Activated B cell treated with CpG ODN at 0.5 μM for 24 hours (primary cell): Measurements from ENCODE around the gene KDM2A. TPM values are rescaled to one million over a fixed set of nuclear protein-coding genes. Genes with fewer than 3 reads are reported as not detected.

Experiments
- ATAC-seq: fragments of 200-7000 bp; cut with Tn5 transposase; one replicate; pipeline ENCODE4 v1.10.0; 2021; ENCODE audit warnings: low read depth, mild to moderate bottlenecking, moderate library complexity
- CTCF ChIA-PET: fragments of 350-600 bp; sonication (Branson Sonifier 250); formaldehyde crosslinking; loops from one replicate; lab custom pipeline; 2021; ENCODE audit warnings: antibody characterized with exemption; lab: Charles Lee
- POLR2A ChIA-PET: fragments of 350-600 bp; sonication (Branson Sonifier 250); formaldehyde crosslinking; loops from one replicate; lab custom pipeline; 2021; ENCODE audit warnings: antibody characterized with exemption; lab: Charles Lee
- DNase-seq: peaks from one replicate; pipeline ENCODE4 v3.0.0; 2022
- H3K27ac Mint-ChIP-seq: one replicate; pipeline ENCODE4 v1.8.0; 2020; ENCODE audit warnings: mixed read lengths
- H3K27me3 Mint-ChIP-seq: one replicate; pipeline ENCODE4 v1.8.0; 2021; ENCODE audit warnings: mixed read lengths
- H3K36me3 Mint-ChIP-seq: one replicate; pipeline ENCODE4 v1.8.0; 2021; ENCODE audit warnings: low read depth, mixed read lengths
- H3K4me1 Mint-ChIP-seq: one replicate; pipeline ENCODE4 v1.8.0; 2021; ENCODE audit warnings: mixed read lengths
- H3K4me3 Mint-ChIP-seq: one replicate; pipeline ENCODE4 v1.8.0; 2020; ENCODE audit warnings: mild to moderate bottlenecking, mixed read lengths
- H3K9me3 Mint-ChIP-seq: one replicate; pipeline ENCODE4 v1.8.0; 2020; ENCODE audit warnings: mixed read lengths
- intact Hi-C: fragments of 100-400 bp; cut with micrococcal nuclease; formaldehyde crosslinking; loops from one replicate; pipeline ENCODE4 v1.15.1; 2024
- total RNA-seq: library from RNA; stranded (reverse); gene quantifications from 2 replicates; pipeline ENCODE4 v1.2.3, GENCODE V29; 2022
- TF ChIP-seq, protein P1 (sequence below): fragments of 200-600 bp; IDR thresholded peaks from one replicate; pipeline ENCODE4 v1.8.0; 2022; ENCODE audit warnings: antibody characterized with exemption, mild to moderate bottlenecking

KDM2A gene
- total RNA-seq, 1 donor from 2014 or later, result 160 TPM

DNA sequence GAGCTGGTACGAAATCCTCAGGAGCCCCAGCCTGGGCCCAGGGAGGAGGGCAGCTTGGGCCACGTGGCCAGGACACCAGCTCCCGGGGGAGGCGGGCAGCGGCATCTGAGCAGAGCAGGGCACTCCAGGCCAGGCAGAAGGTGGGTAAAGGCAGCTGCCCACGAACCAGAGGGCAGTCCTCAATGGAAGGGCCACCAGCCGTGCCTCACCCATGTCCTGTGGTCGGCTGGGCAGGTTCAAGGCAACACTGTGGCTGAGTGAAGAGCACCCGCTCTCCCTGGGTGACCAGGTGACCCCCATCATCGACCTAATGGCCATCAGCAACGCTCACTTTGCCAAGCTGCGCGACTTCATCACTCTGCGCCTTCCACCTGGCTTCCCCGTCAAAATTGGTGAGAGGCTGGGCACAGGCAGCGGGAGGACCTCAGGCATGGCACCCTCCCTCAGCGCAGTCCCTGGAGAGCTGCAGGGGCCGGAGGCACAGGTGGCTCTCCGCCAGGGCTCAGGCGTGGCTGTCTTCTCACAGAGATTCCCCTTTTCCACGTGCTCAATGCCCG is 181.8 kb downstream of the KDM2A start:
- intact Hi-C loops, result no loop called here
- H3K4me3 Mint-ChIP-seq, result no peak overlapping the region
- no peaks in the 10 kb centered on the region for H3K27me3 Mint-ChIP-seq
- ATAC-seq, result no peak
- ChIA-PET POLR2A (interaction anchor here (1.0 to 1.4 kb wide), 2 partner anchors 12 to 17 kb away, joined by 3 to 4 read pairs; partner anchors contain the start of gene ANKRD13D), CTCF (no interaction called here)
- TF ChIP-seq, protein P1, sequence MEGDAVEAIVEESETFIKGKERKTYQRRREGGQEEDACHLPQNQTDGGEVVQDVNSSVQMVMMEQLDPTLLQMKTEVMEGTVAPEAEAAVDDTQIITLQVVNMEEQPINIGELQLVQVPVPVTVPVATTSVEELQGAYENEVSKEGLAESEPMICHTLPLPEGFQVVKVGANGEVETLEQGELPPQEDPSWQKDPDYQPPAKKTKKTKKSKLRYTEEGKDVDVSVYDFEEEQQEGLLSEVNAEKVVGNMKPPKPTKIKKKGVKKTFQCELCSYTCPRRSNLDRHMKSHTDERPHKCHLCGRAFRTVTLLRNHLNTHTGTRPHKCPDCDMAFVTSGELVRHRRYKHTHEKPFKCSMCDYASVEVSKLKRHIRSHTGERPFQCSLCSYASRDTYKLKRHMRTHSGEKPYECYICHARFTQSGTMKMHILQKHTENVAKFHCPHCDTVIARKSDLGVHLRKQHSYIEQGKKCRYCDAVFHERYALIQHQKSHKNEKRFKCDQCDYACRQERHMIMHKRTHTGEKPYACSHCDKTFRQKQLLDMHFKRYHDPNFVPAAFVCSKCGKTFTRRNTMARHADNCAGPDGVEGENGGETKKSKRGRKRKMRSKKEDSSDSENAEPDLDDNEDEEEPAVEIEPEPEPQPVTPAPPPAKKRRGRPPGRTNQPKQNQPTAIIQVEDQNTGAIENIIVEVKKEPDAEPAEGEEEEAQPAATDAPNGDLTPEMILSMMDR, result no peak
- H3K36me3 Mint-ChIP-seq, result peaks cover 56% of the 10 kb centered on the region
- H3K9me3 Mint-ChIP-seq, result peaks cover 8% of the 10 kb centered on the region
- no peak overlapping the region for H3K27ac Mint-ChIP-seq
- DNase-seq, result no peak
- peaks cover 3% of the 10 kb centered on the region for H3K4me1 Mint-ChIP-seq

DNA sequence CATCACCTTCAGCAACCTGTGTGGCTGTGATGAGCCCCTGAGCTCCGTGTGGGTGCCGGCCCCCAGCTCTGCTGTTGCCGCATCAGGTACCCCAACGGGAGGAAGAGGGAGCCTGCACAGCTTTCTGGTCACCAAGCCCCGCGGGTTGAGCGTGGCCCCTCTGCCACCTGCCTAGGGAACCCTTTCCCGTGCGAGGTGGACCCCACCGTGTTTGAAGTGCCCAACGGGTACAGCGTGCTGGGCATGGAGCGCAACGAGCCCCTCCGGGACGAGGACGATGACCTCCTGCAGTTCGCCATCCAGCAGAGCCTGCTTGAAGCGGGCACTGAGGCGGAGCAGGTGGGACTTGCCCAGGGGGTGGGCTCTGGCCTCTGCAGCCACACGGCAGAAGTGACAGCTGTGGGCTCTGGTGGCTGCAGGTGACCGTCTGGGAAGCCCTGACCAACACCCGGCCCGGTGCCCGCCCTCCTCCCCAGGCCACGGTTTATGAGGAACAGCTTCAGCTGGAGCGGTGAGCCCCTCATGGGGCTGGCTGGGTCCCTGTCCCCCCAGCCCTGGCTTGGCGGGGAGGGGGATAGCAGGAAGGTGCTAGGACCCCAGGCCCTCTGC is 182.4 kb downstream of the KDM2A start:
- H3K9me3 Mint-ChIP-seq, result peaks cover 4% of the 10 kb centered on the region
- ATAC-seq (no peak), DNase-seq (peak; percentile 7)
- TF ChIP-seq, protein P1, result no peak
- H3K4me3 Mint-ChIP-seq, result no peak overlapping the region
- peaks cover 3% of the 10 kb centered on the region for H3K4me1 Mint-ChIP-seq
- ChIA-PET POLR2A (interaction anchor here (1.0 to 1.4 kb wide), 3 partner anchors 13 to 33 kb away, joined by 3 to 4 read pairs (median 3); partner anchors contain the start of gene ANKRD13D), CTCF (no interaction called here)
- intact Hi-C loops, result no loop called here
- no peak overlapping the region for H3K27ac Mint-ChIP-seq
- H3K27me3 Mint-ChIP-seq, result no peaks in the 10 kb centered on the region
- peaks cover 50% of the 10 kb centered on the region for H3K36me3 Mint-ChIP-seq

DNA sequence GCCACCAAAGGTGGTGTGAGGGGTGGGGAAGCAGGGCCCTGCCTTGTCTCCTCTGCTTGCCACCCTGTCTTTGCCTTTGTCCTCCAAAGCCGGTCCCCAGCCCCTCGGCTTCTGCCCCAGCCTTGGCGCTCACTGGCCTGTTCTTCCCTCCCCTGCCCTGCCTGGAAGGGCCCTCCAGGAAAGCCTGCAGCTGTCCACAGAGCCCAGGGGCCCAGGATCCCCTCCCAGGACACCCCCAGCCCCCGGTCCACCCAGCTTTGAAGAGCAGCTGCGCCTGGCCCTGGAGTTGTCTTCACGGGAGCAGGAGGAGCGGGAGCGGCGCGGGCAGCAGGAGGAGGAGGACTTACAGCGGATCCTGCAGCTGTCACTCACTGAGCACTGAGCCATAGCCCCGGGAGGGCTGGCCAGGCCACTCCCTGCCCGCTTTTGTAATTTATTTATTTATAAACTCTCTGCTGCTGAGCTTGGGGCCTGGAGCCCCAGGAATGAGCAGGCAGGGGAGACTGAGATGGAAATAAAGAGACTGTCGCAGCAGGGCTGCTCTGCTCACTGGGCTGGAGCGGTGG is 183.0 kb downstream of the KDM2A start:
- peaks cover under 1% of the 10 kb centered on the region for H3K9me3 Mint-ChIP-seq
- no peak overlapping the region for H3K4me3 Mint-ChIP-seq
- peaks cover 44% of the 10 kb centered on the region for H3K36me3 Mint-ChIP-seq
- H3K27ac Mint-ChIP-seq, result no peak overlapping the region
- intact Hi-C loops, result no loop called here
- H3K27me3 Mint-ChIP-seq, result no peaks in the 10 kb centered on the region
- ATAC-seq, result no peak
- ChIA-PET CTCF (no interaction called here), POLR2A (interaction anchor here (0.7 to 2.9 kb wide), 5 partner anchors 13 to 158 kb away, joined by 3 to 13 read pairs (median 3); partner anchors contain the start of genes ANKRD13D and POLD4)
- TF ChIP-seq, protein P1, result no peak
- peaks cover 3% of the 10 kb centered on the region for H3K4me1 Mint-ChIP-seq
- DNase-seq, result peak; percentile 14

DNA sequence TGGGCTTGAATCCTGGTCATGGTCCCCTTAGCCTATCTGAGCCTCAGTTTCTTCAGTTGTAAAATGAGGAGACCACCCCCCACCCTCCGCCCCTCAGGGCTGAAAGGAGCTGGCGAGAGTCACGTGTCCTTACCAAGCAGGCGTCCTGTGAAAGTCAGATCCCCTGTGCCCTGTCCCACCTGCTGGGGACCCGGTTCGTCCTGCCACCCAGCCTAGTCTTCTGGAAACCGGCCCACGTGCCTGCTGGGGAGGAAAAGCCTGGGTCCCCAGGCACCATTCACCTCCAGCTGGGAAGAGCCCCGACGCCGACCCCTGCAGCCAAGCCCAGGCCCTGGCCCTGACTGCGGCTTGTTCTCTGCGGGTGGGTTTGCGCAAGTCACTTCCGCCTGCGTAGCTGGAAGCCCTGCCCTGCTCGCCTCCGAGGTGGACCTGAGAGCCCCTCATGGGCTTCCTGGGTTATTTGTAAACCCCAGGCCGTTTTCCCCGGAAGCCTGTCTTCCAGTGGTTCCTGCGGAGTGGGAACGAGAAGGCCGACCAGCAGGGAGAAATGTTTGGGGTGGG is 183.6 kb downstream of the KDM2A start:
- TF ChIP-seq, protein P1, result no peak
- DNase-seq (no peak), ATAC-seq (no peak)
- H3K9me3 Mint-ChIP-seq, result no peaks in the 10 kb centered on the region
- H3K4me3 Mint-ChIP-seq, result peak overlapping the region; percentile 19
- H3K4me1 Mint-ChIP-seq, result peaks cover 3% of the 10 kb centered on the region
- H3K27me3 Mint-ChIP-seq, result no peaks in the 10 kb centered on the region
- ChIA-PET POLR2A (interaction anchor here (0.6 to 2.9 kb wide), 11 partner anchors 9 to 184 kb away, joined by 3 to 13 read pairs (median 3); partner anchors contain the start of genes ANKRD13D, KDM2A and POLD4), CTCF (no interaction called here)
- intact Hi-C loops, result no loop called here
- H3K36me3 Mint-ChIP-seq, result peaks cover 43% of the 10 kb centered on the region
- no peak overlapping the region for H3K27ac Mint-ChIP-seq
